GM18519 (cell line): ENCODE measurements around the gene CDC42EP5.
"Not testable (repeated sequence)": the region's sequence is repeated elsewhere in the genome, so short reads cannot be mapped to it uniquely, and the experiment has no call there.

Experiments used
- ATAC-seq: cut with Tn5 transposase; IDR thresholded peaks from one replicate; pipeline ENCODE4 v1.9.1; 2021; ENCODE audit warnings: mild to moderate bottlenecking, moderate library complexity; ENCODE audit not compliant: unreplicated experiment, low FRiP score

CDC42EP5 gene

GRCh38 chr19:54451331-54451871, 21.7 kb downstream of the CDC42EP5 start:
- ATAC-seq: no peak

- no peak for ATAC-seq
Measured at GRCh38 chr19:54449701-54450069, 23.4 kb downstream of the CDC42EP5 start.

- peak; percentile 79 for ATAC-seq
Measured at GRCh38 chr19:54448774-54449700, 24.1 kb downstream of the CDC42EP5 start, which contains the start of gene LENG8. LENG8 (plus strand) TSS chr19:54449199; CDS start chr19:54451345, 2,146 bp downstream.

GRCh38 chr19:54448040-54448773, 24.9 kb downstream of the CDC42EP5 start:
- ATAC-seq: no peak

- ATAC-seq: not testable (repeated sequence)
Measured at GRCh38 chr19:54446349-54446748, 26.7 kb downstream of the CDC42EP5 start.

GRCh38 chr19:54444737-54445136, 28.4 kb downstream of the CDC42EP5 start:
- ATAC-seq: no peak

- no peak for ATAC-seq
Measured at GRCh38 chr19:54440641-54441040, 32.5 kb downstream of the CDC42EP5 start.

GRCh38 chr19:54439174-54439851, 33.8 kb downstream of the CDC42EP5 start:
- no peak for ATAC-seq

- ATAC-seq: no peak
Measured at GRCh38 chr19:54436628-54437252, 36.4 kb downstream of the CDC42EP5 start.

- no peak for ATAC-seq
Measured at GRCh38 chr19:54436031-54436523, 37.0 kb downstream of the CDC42EP5 start.

GRCh38 chr19:54435551-54436016, 37.5 kb downstream of the CDC42EP5 start:
- ATAC-seq: no peak

- no peak for ATAC-seq
Measured at GRCh38 chr19:54434873-54435214, 38.3 kb downstream of the CDC42EP5 start.

- no peak for ATAC-seq
Measured at GRCh38 chr19:54434112-54434872, 38.8 kb downstream of the CDC42EP5 start.

GRCh38 chr19:54433697-54434096, 39.4 kb downstream of the CDC42EP5 start:
- no peak for ATAC-seq

GRCh38 chr19:54432144-54432738, 40.9 kb downstream of the CDC42EP5 start:
- no peak for ATAC-seq

- ATAC-seq: no peak
Measured at GRCh38 chr19:54431255-54431838, 41.7 kb downstream of the CDC42EP5 start.

- ATAC-seq: no peak
Measured at GRCh38 chr19:54430306-54431254, 42.5 kb downstream of the CDC42EP5 start.
